ENCODE data around the gene LSM10.

LSM10 gene

GRCh38 chr1:36345353-36345752, 52.4 kb downstream of the LSM10 start:
- no peak for TF ChIP-seq CTCF (IDR thresholded peaks at IDR 0.05; ENCODE audit: extremely low read depth, missing control alignments)
- no peak for DNase-seq (ENCODE audit: low spot score)

GRCh38 chr1:36344395-36344680, 53.4 kb downstream of the LSM10 start:
- no peak for TF ChIP-seq CTCF (IDR thresholded peaks at IDR 0.05; ENCODE audit: extremely low read depth, missing control alignments)
- no peak for DNase-seq (ENCODE audit: low spot score)

GRCh38 chr1:36343651-36344394, 53.9 kb downstream of the LSM10 start:
- no peak for DNase-seq (ENCODE audit: low spot score)
- TF ChIP-seq CTCF (IDR thresholded peaks at IDR 0.05; ENCODE audit: extremely low read depth, missing control alignments) = no peak
